ENCODE data around the gene FN1.

Gene FN1

DNA sequence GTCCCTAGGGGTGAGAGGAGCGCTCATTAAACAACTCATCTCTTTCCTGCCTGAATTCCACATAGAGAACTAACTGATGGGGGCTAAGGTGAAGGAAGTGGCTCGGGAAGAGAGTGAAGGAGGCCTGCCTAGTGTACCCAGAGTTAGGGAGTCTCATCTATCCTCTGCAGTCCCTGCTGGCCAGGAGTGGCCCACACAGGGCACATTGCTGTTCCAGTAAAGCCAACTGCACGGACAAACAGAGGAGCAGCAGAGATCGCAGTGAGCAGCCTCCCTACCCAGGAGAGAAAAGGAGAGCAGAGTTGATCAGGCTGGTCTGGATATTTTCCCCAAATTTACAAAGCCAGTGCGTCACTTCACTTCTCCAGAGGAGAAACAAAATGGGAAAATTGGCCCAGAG is 16.9 kb upstream of the FN1 start:
- Mint-ChIP-seq H3K4me3 (no peak overlapping the region), H3K9me3 (no peaks in the 10 kb centered on the region), H3K4me1 (no peaks in the 10 kb centered on the region), H3K36me3 (no peaks in the 10 kb centered on the region), H3K27ac (no peak overlapping the region), H3K27me3 (peaks cover 16 to 37% of the 10 kb centered on the region in 2 donors)
- DNase-seq: no peak
- no peak for ATAC-seq (replicated peaks)

GRCh38 chr2:215451012-215451756 is 15.3 kb upstream of the FN1 start:
- no peak for DNase-seq
- H3K9me3 Mint-ChIP-seq: no peaks in the 10 kb centered on the region
- H3K27me3 Mint-ChIP-seq: peaks cover 23 to 45% of the 10 kb centered on the region in 2 donors
- H3K4me3 Mint-ChIP-seq: no peak overlapping the region
- no peaks in the 10 kb centered on the region for H3K36me3 Mint-ChIP-seq
- H3K4me1 Mint-ChIP-seq: no peaks in the 10 kb centered on the region
- no peak for ATAC-seq (replicated peaks)
- H3K27ac Mint-ChIP-seq: no peak overlapping the region

GRCh38 chr2:215450188-215451011 is 14.5 kb upstream of the FN1 start:
- no peaks in the 10 kb centered on the region for H3K36me3 Mint-ChIP-seq

GRCh38 chr2:215447673-215448081 is 11.8 kb upstream of the FN1 start:
- Mint-ChIP-seq H3K27ac (no peak overlapping the region), H3K9me3 (no peaks in the 10 kb centered on the region), H3K27me3 (peaks cover 31 to 53% of the 10 kb centered on the region in 2 donors), H3K36me3 (no peaks in the 10 kb centered on the region), H3K4me1 (no peaks in the 10 kb centered on the region), H3K4me3 (no peak overlapping the region)
- no peak for ATAC-seq (replicated peaks)
- DNase-seq: no peak

More at GRCh38 chr2:215450188-215451011, 14.5 kb upstream of the FN1 start:
- ATAC-seq (replicated peaks) (no peak), DNase-seq (no peak)
- Mint-ChIP-seq H3K9me3 (no peaks in the 10 kb centered on the region), H3K27me3 (peaks cover 23 to 45% of the 10 kb centered on the region in 2 donors), H3K4me3 (no peak overlapping the region), H3K27ac (no peak overlapping the region), H3K4me1 (no peaks in the 10 kb centered on the region)

DNA sequence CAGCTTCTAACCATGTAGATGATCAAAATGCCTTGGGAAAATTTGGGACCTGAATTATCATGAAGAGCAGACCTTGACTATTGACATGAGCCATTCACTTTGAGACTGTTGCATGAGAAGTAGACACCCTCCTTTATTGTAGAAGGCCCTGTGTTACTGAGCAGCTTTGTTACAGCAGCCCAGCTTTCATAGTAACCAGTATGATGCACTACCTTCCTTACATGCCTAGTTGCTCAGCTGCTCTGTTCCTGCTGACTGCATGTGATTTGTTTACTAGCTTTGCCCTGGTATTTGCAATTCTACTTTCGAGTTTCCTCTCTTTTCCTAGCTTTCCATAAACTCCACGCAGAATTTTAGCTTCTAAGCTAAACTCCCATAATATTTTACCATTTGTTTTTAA is 11.2 kb upstream of the FN1 start:
- Mint-ChIP-seq H3K9me3 (no peaks in the 10 kb centered on the region), H3K36me3 (no peaks in the 10 kb centered on the region), H3K4me1 (no peaks in the 10 kb centered on the region), H3K27me3 (peaks cover 28 to 54% of the 10 kb centered on the region in 2 donors), H3K27ac (no peak overlapping the region), H3K4me3 (no peak overlapping the region)
- ATAC-seq (replicated peaks): no peak
- no peak for DNase-seq

DNA sequence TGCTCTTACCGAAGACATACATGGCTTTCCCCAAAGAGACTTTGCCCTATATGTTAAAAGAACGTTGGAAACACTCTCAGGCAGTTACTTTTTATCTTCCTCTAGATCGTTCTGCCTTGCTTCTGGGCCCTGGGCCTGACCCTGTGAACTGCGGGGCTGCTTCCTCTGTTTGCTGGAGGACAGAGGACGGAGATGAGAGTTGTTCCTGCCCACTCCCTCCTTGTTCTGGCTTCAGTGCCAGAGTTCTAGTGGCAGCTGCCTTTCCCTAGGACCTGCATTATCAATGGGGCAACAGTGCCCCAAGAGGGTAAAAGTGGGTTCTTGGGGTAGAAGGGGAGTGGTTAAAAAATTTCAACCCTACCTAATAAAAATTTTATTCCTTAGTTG is 6.5 kb upstream of the FN1 start:
- Mint-ChIP-seq H3K4me1 (no peaks in the 10 kb centered on the region), H3K27ac (no peak overlapping the region), H3K27me3 (peaks cover 28 to 58% of the 10 kb centered on the region in 2 donors), H3K9me3 (no peaks in the 10 kb centered on the region), H3K36me3 (no peaks in the 10 kb centered on the region), H3K4me3 (no peak overlapping the region)
- ATAC-seq (replicated peaks) (no peak), DNase-seq (no peak)

DNA sequence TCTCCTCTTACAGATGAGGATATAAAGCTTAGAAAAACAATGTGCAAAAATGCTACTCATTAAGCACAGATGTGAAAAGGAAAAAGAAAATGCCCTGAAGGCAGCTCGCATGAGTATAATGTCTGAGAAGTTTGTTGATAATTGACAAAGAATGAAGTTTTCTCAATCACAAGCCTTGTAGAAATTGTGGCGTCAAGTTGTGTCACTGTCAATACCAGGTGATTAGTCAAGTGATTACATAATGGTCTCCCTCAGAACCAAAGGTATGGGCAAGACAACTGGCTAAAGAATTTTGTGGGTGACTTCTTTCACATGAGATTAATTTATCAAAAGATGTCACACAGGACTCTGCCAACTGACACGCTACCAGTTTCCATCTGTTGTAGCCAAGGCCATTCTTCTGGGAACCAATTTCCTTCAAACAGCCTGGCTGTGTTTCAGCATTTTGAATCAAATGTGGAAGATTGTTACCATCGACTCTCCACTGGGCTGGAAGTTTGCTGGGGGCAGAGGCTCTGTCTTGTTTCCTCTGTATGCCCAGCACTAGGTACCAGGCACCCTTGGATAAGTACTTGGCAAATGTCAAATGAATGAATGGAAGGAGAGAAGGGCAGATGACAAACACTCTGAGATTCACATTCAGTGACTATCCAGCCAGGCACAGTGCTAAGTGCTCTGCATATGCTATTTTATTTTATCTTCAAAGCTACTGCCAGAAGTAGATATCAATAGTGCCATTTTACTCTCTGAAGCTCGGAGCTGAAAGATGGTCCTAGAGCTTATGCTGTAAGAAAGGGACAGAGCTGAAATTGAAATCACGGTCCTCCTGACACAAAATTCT is 5.9 kb upstream of the FN1 start:
- H3K4me3 Mint-ChIP-seq: no peak overlapping the region
- no peaks in the 10 kb centered on the region for H3K36me3 Mint-ChIP-seq
- no peak for ATAC-seq (replicated peaks)
- no peak for DNase-seq
- H3K9me3 Mint-ChIP-seq: no peaks in the 10 kb centered on the region
- H3K27me3 Mint-ChIP-seq: peaks cover 31 to 58% of the 10 kb centered on the region in 2 donors
- no peak overlapping the region for H3K27ac Mint-ChIP-seq
- peaks cover 4 to 5% of the 10 kb centered on the region in 2 donors for H3K4me1 Mint-ChIP-seq

- Mint-ChIP-seq H3K9me3 (no peaks in the 10 kb centered on the region), H3K36me3 (no peaks in the 10 kb centered on the region), H3K4me3 (no peak overlapping the region), H3K4me1 (peaks cover 9 to 17% of the 10 kb centered on the region in 2 donors), H3K27me3 (peaks cover 40 to 67% of the 10 kb centered on the region in 2 donors), H3K27ac (no peak overlapping the region)
- ATAC-seq (replicated peaks): no peak
- DNase-seq: no peak
These were observed 4.2 kb upstream of the FN1 start for GRCh38 chr2:215439980-215440512.

DNA sequence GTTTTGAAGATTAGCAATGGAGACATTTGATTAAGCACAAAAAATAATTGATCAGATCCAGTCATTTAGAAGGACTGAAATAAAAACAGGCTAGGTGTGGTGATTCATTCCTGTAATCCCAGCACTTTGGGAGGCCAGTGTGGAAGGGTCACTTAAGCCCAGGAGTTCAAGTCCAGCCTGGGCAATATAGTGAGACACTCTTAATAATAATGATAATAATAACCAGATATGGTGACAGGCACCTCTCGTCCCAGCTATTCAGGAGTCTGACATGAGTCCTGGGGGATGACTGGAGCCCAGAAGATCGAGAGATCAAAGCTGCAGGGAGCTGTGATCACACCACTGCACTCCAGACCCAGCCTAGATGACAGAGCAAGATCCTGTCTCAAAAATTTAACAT is 3.5 kb upstream of the FN1 start:
- Mint-ChIP-seq H3K9me3 (no peaks in the 10 kb centered on the region), H3K4me1 (peaks cover 9 to 18% of the 10 kb centered on the region in 2 donors), H3K27ac (no peak overlapping the region), H3K36me3 (no peaks in the 10 kb centered on the region), H3K4me3 (no peak overlapping the region), H3K27me3 (peaks cover 45 to 73% of the 10 kb centered on the region in 2 donors)
- DNase-seq: no peak
- ATAC-seq (replicated peaks): no peak

DNA sequence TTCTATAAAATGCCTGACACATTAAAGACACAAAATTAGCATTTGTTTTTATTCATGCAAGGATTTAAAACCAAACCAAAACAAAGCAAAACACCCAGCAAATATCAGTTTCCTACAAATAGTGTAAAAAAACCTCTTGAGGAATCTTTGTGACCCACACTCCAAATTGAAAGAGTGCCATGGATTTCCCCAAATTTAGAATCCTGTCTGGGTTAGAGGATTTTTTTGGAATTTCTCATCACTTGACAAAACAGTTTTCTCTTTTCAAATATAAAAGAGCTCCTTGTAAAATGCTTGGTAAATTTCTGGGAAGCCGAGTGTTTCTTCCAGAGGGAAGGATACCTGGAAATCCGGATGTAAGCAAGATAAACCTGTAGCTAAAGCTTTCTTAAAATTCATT is 1.7 kb upstream of the FN1 start:
- peaks cover 45 to 74% of the 10 kb centered on the region in 2 donors for H3K27me3 Mint-ChIP-seq
- ATAC-seq (replicated peaks) (no peak), DNase-seq (no peak)
- H3K36me3 Mint-ChIP-seq: no peaks in the 10 kb centered on the region
- peaks cover 9 to 18% of the 10 kb centered on the region in 2 donors for H3K4me1 Mint-ChIP-seq
- no peak overlapping the region for H3K4me3 Mint-ChIP-seq
- no peaks in the 10 kb centered on the region for H3K9me3 Mint-ChIP-seq
- H3K27ac Mint-ChIP-seq: no peak overlapping the region

- Mint-ChIP-seq H3K36me3 (no peaks in the 10 kb centered on the region), H3K4me1 (peaks cover 9 to 18% of the 10 kb centered on the region in 2 donors), H3K4me3 (peak overlapping the region; percentile 78 to 84), H3K9me3 (no peaks in the 10 kb centered on the region), H3K27ac (no peak overlapping the region), H3K27me3 (peaks cover 48 to 70% of the 10 kb centered on the region in 2 donors)
- no peak for DNase-seq
- peak in 1 of 2 donors; percentile 39 for ATAC-seq (replicated peaks)
These were observed 1.1 kb upstream of the FN1 start for GRCh38 chr2:215436705-215437565.

DNA sequence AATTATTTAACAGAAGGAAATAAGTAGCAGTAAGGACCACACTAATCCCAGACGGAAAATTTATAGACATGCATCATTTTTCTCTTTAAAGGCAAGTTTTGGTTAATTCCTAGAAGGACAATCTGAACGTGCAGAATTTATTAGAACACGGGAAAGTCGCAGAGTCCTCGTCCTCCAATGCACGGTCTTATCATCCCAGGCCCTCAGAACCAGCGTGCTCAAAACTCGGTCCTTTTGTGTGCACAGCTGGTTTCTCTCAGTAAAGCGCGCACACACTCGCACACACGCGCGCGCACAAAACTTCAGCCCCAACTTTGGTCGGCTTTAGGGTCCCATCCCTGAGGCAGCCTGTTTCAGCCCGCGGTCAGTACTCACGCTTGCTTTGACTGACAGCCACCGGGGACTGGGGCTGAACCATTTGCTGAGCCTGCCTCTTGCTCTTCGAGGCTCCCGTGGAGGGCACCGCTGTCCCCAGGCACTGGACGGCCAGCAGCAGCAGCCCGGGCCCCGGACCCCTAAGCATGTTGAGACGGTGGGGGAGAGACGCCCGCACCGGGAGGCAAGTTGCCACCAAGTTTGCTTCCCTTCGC is 493 bp downstream of the FN1 start:
- no peaks in the 10 kb centered on the region for H3K36me3 Mint-ChIP-seq
- no peak for DNase-seq

More for the DNA sequence above, 493 bp downstream of the FN1 start:
- peaks cover 9 to 18% of the 10 kb centered on the region in 2 donors for H3K4me1 Mint-ChIP-seq
- H3K27ac Mint-ChIP-seq: no peak overlapping the region
- peak; percentile 55 to 66 for ATAC-seq (replicated peaks)
- peak overlapping the region; percentile 74 to 77 for H3K4me3 Mint-ChIP-seq
- no peaks in the 10 kb centered on the region for H3K9me3 Mint-ChIP-seq
- peaks cover 59 to 78% of the 10 kb centered on the region in 2 donors for H3K27me3 Mint-ChIP-seq
